Hematopoietic multipotent progenitor cell treated with erythropoietin and hydrocortisone succinate and interleukin-3 and kit ligand, for 6 days (in vitro differentiated cells): ENCODE measurements around the gene C10orf95.
"Not testable (repeated sequence)": the region's sequence is repeated elsewhere in the genome, so short reads cannot be mapped to it uniquely, and the experiment has no call there.

Experiments used
- DNase-seq: peaks from one replicate; pipeline ENCODE4 v3.0.0-alpha.2; 2015

The C10orf95 gene, protein sequence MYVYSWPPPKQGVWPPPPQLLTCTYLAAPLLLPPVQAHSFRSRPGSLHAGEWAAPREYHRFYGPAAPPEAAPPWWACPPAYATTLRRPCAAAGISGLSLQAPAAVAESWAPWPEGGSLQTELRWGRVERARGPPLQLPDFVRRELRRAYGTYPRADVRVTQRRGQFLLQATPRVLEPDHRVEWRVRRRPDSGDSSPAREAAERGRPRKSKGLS

DNA sequence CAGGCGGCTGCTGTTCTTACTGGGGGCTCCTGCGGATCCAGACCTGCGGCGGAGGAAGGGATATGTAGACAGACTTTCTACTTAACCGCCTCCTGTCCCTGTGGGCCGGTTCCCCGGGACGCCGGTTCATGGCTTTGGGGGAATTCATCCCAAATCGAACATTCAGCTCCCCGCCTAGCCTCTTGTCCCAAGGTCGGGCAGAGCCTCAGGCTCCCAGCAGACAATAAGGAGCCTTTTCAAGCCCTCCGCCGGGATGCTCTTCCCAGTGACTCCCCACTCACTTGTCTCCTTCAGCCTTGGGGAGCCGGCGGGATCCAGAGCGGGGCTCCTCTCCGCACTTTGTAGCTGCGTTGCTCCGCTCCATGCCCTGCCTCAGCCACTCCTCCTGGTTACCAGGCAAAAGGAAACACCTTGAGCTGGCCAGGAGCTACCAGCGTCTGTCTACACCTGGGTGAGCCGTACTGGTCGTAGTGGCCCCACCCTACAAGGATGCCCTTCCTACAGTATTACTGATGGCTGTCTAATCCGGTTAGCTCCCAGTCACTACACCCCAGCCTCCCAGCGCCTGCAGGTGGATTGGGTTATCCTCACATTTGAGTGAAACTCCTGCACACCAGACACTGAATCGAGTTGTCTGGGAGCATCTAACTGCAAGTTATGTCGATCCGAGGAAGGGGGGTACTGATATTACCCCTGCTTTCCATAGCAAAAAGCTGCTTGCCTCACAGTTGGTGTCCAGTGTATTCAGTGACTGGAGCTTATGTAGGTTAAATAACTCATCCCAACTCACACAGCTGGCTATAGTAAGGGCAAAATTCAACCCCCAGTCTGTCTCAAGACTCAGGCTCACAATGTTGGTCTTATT is at the start of gene C10orf95:
Gene C10orf95, minus strand, starts transcription at position 439 of the 865 bp plus-strand sequence. CDS start 450 bp downstream, outside the sequence.
- DNase-seq, result peak; percentile 48

DNA sequence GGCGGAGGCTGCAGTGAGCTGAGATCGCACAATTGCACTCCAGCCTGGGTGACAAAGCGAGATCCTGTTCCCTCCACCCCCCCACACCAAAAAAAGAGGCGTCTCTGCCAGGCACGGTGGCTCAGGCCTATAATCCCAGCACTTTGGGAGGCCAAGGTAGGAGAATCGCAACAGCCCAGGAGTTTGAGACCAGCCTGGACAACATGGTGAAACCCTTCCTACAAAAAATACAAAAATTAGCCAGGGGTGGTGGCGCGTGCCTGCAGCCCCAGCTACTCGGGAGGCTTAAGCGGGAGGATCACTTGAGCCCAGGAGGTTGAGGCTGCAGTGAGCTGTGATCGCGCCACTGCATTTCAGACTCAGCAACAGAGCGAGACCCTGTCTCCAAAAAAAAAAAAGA is 49.3 kb upstream of the C10orf95 start:
- DNase-seq, result not testable (repeated sequence)

- DNase-seq, result no peak
Observed at GRCh38 chr10:102499356-102499755, 48.0 kb upstream of the C10orf95 start.

DNA sequence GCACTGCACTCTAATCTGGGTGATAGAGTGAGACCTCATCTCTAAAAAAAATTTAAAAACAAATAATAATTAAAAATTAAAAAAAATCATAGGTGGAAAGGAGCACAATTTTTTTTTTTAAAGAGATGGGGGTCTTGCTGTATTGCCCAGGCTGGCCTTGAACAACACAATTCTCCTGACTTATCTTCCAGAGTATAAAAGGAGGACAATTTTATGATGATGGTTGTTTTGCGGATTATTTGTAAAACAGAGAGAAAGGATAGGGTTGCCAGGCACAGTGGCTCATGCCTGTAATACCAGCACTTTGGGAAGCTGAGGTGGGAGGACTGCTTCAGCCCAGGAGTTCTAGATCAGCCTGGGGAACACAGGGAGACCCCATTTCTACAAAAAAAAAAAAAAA is 46.2 kb upstream of the C10orf95 start:
- DNase-seq, result no peak

- no peak for DNase-seq
Observed at GRCh38 chr10:102493771-102494170, 42.4 kb upstream of the C10orf95 start.

GRCh38 chr10:102492983-102493382 is 41.6 kb upstream of the C10orf95 start:
- peak; percentile 19 for DNase-seq

DNA sequence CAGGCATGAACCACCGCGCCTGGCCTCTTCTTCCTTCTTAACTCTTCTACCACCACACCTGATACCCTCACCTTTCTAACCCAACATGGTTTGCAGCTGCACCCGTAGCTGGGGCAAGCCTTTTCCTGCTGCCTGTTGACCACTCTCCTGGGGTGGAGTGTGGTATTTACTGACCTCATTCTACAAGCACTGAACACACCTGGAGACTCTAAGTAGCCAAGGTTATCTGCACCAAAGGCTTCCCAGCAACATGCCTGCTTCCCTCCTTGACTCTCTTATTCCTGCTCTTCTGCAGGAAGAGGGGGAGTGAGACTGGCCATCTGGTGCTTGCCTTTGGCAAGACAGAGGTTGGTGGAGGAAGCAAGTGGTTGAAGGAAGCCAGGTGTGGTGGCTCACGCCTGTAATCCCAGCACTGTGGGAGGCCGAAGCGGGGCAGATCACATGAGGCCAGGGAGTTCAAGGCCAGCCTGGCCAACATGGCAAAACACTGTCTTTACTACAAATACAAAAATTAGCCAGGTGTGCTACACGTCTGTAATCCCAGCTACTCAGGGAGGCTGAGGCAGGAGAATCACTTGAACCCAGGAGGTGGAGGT is 41.1 kb upstream of the C10orf95 start:
- DNase-seq, result no peak

GRCh38 chr10:102491136-102491535 is 39.8 kb upstream of the C10orf95 start:
- DNase-seq, result no peak

DNA sequence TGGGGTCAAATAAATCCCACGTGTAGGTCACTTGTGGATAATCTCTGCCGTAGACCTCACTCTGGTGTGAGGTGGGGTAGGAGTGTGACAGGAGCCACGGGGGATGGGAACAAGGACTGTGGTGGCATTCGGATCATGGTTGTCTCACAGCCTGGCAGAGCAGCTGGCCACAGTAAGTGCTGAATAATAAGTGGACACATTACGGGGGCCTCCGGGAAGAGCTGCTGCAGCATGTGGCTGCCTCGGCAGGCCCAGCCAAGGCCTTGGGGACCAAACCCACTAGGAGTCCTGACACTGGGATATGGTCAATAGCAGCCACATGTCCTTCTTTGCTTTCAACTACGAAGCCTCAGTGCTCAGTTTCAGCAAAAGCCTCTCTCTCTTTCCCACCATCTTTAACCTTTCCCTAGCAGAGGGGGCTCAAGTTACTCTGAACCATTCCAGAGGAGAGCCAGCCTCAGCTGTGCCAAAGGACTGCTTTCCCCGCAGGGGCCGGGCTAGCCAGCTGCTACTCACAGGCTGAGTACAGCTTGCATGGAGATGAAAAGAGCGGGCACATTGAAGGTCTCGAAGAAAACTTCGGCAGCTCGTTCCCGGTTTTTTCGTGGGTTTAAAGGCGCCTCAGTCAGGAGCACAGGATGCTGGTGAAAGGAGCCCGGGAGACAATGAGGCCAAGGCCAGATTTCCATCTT is 33.9 kb upstream of the C10orf95 start:
- no peak for DNase-seq

- DNase-seq, result no peak
Observed at GRCh38 chr10:102484021-102484420, 32.7 kb upstream of the C10orf95 start.

- DNase-seq, result no peak
Observed at GRCh38 chr10:102480396-102480795, 29.1 kb upstream of the C10orf95 start.

- DNase-seq, result no peak
Observed at GRCh38 chr10:102479651-102480050, 28.3 kb upstream of the C10orf95 start.

DNA sequence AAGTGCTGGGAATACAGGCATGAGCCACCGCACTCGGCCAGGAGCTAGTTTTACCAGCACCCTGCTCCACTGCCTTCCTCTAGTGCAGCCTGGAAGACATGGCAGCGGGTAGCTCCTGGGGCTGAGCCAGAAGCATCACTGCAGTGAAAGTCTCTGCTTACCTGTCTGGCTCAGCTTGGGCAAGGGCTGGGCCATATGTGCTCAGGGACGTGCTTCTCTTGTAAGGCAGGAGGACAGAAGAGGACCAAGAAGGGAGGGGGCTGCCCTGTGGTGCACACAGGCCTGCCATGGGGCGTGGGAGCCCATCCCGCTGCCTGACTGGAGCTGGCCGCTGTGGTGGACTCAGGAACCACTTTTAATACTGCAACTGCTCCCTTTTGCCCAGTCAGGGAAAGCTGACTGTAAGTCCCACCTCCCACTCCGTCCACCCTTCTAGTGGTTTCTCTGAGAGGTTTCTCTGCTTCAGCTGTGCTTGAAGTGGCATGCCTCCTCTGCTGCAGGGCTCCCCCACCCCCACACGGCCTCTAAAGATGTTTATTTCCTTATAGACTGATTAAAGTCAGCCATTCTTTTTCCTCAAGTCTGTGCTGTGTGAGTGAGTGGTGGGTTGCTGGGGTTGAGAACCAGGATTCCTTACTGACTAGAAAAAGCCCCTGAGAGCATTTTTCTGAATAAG is 25.3 kb upstream of the C10orf95 start:
- DNase-seq, result no peak

DNA sequence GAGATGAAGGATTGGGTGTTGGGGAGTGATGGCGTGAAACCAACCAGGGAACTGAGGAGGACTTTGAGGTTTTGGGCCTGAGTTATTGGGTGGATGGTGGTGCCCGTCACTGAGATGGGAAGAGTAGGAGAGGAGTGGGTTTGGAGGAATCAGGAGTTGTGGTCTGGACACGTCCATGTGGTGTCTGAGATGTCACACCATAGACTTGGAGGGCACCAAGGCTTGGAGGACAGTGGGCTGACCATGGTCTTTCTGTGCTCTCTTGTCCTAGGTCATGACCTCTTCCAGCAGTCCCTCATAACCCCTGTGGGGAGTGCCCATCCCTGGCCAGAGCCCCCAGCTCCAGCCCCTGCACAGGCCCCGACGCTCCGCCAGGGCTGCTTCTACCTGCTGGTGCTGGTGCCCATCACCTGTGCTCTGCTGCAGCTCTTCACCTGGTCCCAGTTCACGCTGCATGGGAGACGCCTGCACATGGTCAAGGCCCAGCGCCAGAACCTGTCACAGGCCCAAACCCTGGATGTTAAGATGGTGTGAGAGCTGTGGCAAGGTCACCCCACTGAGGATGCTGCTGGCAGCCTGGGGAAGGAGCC is 24.2 kb upstream of the C10orf95 start:
- no peak for DNase-seq

DNA sequence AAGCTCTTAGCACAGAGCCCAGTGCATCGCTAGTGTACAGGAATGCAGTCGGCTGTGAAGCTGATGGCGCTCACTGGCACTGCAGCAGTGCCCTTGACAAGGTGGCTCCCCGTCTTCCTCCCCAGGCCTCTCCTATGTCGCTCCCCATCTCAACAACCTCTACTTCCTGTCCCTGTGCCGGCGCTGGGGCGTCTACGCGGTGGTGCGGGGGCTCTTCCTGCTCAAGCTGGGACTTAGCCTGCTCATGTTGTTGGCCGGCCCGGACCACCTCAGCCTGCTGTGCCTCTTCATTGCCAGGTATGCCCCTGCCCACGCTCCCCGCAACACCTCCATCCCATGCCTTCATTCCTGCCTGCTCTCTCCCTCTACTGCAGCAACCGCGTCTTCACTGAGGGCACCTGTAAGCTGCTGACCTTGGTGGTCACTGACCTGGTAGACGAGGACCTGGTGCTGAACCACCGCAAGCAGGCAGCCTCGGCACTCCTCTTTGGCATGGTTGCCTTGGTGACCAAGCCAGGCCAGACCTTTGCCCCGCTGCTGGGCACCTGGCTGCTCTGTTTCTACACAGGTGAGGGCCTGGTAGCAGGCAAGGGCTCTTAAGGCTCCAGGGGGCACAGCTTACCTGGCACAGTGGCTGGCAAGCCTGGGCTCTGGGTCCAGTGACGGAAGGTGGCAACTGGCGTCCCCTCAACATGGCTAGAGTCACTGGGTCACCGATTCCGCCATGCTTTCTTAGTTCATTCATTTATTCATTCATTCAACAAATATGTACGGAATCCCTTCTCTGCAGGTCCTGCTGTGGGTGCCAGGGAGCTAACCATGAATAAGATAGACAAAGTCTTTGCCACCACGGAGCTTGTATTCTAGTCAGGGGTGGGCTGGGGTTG is 22.3 kb upstream of the C10orf95 start:
- DNase-seq, result no peak

DNA sequence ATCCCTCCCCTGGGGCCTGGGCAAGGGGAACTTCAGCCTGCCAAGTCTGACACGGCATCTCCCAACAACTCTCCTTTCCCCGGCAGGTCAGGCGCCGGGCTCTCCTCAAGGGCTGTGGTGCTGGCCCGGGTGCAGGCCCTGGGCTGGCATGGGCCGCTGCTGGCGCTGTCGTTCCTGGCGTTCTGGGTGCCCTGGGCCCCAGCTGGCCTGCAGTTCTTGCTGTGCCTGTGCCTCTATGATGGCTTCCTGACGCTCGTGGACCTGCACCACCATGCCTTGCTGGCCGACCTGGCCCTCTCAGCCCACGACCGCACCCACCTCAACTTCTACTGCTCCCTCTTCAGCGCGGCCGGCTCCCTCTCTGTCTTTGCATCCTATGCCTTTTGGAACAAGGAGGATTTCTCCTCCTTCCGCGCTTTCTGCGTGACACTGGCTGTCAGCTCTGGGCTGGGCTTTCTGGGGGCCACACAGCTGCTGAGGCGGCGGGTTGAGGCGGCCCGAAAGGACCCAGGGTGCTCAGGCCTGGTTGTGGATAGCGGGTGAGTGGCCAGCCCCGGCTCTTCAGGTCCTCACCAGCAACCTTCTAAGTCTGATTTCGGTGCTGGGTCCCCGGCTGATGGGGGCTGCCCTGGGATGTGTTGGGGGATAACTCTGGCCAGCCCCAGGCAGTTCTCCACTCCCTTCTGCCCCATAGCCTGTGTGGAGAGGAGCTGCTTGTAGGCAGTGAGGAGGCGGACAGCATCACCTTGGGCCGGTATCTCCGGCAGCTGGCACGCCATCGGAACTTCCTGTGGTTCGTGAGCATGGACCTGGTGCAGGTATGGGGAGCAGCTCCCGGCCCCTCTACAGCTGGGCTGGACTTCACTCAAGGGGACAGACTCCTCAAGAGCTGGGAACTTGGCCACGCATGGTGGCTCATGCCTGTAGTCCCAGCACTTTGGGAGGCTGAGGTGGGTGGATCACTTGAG is 19.5 kb upstream of the C10orf95 start:
- DNase-seq, result no peak

DNA sequence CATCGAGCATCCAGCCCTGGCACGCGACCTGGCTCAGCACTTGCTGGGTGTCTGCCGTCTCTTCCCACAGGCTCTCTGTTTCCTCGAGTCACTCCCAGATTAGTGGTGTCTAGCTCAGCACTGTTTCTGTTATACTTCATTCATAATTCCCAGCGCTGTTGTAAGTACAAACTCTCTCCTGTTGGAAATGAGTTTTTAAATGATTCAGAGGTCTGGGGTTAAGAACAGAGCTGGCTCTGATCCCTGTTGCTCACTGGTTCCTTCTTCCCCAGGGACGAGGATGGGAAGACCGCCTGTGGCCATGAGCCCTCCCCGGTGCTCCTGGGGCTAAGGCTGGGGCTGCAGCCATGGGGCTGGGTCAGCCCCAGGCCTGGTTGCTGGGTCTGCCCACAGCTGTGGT is 17.3 kb upstream of the C10orf95 start:
- no peak for DNase-seq

- peak; percentile 66 for DNase-seq
Observed at GRCh38 chr10:102467971-102468438, 16.7 kb upstream of the C10orf95 start.

DNA sequence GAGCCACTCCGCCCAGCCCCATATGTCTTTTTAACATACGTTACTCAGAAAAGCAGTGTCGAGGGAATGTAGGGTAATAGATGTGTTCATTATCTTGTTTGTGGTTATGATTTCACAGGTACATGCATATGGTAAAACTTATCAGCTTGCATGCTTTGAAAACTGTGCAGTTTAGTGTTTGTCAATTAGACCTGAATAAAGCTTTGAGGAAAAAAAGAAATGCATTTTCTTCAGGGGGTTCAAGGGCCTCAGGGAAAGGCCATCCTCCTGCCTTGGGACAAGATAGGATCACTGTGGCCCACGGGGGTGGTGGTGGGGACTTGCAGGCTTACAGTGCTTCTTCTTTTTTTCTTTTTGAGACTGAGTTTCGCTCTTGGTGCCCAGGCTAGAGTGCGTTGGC is 16.0 kb upstream of the C10orf95 start:
- no peak for DNase-seq

DNA sequence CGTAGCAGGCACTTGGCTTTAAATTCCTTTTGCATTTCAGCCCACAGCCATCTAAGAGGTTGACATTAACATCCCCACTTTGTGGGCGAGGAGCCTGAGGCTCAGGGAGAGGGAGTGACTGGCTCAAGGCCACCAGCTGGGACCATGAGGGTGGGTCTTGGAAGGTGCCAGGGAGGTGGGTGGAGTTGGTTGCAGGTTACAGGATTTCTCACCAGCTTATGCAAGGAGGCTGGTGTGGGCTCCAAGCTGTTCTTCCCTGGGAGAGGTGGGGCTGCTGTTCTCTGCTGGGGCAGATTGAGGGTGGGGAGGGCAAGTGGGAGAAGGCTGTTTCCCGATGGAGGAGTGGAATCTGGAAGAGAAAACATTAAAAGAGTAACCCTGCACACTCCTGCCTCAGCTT is 14.1 kb upstream of the C10orf95 start:
- no peak for DNase-seq
